Measurements from ENCODE around the gene USP12.
"Not testable (repeated sequence)": the region's sequence is repeated elsewhere in the genome, so short reads cannot be mapped to it uniquely, and the experiment has no call there.

USP12 gene

GRCh38 chr13:27123445-27123844 is 48.2 kb downstream of the USP12 start:
- DNase-seq (ENCODE audit: low read depth in 2 of 2) = not testable (repeated sequence)

GRCh38 chr13:27122036-27122435 is 49.6 kb downstream of the USP12 start:
- no peak for DNase-seq (ENCODE audit: low read depth in 2 of 2)

- DNase-seq (ENCODE audit: low read depth in 2 of 2) = no peak
Measured at GRCh38 chr13:27120811-27121210, 50.8 kb downstream of the USP12 start.

- no peak for DNase-seq (ENCODE audit: low read depth in 2 of 2)
Measured at GRCh38 chr13:27120011-27120410, 51.6 kb downstream of the USP12 start.

GRCh38 chr13:27118428-27119054 is 53.1 kb downstream of the USP12 start:
- DNase-seq (ENCODE audit: low read depth in 2 of 2) = no peak

GRCh38 chr13:27117952-27118351 is 53.7 kb downstream of the USP12 start:
- no peak for DNase-seq (ENCODE audit: low read depth in 2 of 2)

DNA sequence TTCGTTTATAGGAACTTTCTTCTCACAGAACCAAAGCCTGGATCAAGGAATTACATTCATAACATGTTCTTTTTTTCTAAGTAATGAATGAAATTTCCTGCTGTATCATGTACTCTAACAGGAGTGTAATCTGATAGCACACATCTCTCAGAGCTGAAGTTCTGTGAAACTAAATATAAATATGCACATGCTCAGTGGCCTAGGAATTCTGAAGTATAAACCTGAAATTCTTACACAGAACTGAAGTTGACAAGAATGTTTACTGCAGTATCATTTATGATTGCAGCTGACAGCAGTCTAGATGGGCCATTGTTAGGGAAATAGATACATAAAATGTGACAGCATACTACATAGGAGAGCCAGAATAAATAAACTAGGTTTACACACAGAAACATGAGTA is 54.5 kb downstream of the USP12 start:
- no peak for DNase-seq (ENCODE audit: low read depth in 2 of 2)

GRCh38 chr13:27113436-27113835 is 58.2 kb downstream of the USP12 start:
- no peak for DNase-seq (ENCODE audit: low read depth in 2 of 2)

GRCh38 chr13:27112006-27112405 is 59.6 kb downstream of the USP12 start:
- no peak for DNase-seq (ENCODE audit: low read depth in 2 of 2)

GRCh38 chr13:27110056-27110746 is 61.4 kb downstream of the USP12 start:
- DNase-seq (ENCODE audit: low read depth in 2 of 2) = no peak

DNA sequence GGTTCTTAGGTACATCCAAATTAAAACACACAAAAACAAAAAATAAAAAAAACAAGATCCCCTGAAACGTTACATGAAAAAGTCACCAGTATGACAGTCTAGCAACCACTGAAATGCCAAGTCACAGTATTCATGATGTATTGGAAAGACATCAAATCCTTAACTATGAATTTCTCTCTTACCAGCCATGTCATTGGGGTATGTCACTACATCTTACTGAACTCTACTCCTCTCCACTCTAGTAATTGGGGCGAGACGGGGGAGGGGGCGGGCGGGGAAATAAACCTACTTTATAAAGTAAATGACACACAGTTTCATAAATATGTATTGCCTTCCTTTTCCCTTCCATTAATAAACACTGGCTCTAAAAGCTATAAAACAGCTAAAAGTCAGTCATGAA is 65.5 kb downstream of the USP12 start:
- no peak for DNase-seq (ENCODE audit: low read depth in 2 of 2)

DNA sequence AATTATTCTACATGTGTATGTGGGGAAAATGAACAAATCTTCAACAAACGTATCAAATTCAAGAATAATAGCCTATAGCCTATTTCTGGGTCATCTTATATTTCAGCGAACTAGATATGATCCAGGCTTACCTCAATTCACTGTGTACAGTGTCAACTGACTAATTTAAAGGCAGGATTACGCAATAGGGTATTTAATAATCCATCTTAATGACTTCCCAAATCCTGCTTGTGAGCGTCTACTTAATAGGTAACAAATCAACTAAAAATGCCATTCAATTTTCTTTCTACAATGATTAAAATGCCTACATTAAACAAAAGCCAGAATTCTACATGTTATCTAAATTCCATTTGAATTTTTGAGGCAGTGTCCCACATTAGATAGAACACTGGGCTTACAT is 67.0 kb downstream of the USP12 start:
- no peak for DNase-seq (ENCODE audit: low read depth in 2 of 2)

GRCh38 chr13:27101847-27102246 is 69.8 kb downstream of the USP12 start:
- no peak for DNase-seq (ENCODE audit: low read depth in 2 of 2)

DNA sequence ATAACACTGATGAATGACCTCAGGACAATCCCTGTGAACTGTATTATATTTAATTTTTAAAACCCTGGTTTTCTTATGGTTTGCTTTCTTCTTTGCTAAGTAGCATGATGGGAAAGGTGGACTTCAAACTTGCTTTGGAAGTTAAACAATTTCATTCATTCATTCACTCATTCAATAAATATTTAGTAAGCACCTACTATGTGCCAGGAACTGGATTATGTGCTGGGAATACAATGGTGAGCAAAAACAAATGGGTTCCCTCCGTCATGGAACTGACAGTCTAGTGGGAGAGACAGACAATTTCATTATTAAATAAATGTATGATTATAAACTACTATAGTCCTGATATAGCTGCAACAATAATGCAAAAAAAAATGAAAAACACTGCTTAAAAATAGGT is 70.3 kb downstream of the USP12 start:
- DNase-seq (ENCODE audit: low read depth in 2 of 2) = no peak

DNA sequence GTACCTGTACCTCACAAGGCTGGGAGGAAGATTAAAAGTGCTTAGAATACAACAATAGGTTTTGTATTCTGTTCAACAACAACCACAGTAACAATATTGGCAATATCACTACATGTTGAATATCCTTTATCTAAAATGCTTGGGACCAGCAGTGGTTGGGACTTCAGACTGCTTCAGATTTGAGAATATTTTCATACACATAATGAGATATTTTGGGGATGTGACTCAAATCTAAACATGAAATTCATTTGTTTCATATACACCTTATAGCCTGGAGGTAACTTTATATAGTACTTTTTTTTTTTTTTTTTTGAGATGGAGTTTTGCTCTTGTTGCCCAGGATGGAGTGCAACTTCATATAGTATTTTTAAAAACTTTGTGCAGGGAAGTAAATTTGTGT is 73.9 kb downstream of the USP12 start:
- no peak for DNase-seq (ENCODE audit: low read depth in 2 of 2)

GRCh38 chr13:27091451-27091850 is 80.2 kb downstream of the USP12 start:
- DNase-seq (ENCODE audit: low read depth in 2 of 2) = no peak

DNA sequence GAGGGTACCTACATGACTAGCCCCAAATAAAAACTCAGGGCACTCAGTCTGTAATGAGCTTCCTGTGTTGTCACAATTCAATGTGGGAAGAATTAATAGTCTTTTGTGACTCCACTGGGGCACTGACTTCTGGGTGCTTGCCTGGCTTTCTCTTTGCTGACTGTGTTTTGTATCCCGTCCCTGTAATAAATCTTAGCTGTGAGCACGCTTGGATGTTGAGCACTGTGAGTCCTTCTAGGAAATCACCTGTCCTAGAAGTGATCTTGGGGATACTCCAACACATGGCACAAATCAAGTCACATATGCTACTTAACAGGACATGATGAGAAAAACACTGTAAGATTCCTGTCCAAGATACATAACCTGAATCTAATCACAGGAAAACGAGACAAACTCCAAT is 83.0 kb downstream of the USP12 start:
- no peak for DNase-seq (ENCODE audit: low read depth in 2 of 2)

DNA sequence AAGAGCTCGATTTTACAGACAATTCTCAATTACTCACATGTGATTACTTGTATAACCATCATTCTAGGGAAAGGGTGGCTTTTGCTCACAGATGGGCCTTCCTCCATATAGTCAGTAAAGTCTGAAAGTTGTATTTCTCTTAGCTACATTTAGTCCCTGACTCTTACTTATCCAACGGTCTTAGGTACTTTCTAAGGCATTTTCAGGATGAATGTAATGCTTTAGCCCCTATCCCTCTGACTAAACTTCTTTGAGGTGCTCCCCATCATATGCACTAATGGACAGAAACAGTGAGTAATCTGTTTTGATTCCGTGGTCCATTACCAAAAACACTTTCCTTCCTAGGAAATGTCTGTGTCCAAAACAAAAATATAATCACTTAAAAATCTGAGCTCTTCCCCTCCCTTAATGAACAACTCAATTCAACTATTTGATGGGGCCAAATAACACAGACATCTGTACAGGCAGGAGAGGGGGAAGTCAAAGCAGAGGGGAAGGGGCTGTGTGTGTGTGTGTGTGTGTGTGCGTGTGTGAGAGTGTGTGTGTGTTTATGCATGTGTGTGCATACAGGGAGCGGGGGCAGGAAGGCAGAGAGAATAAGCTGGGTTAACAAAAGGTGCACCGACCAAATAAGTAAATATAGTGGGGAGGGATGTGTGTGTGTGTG is 84.9 kb downstream of the USP12 start:
- DNase-seq (ENCODE audit: low read depth in 2 of 2) = no peak

- no peak for DNase-seq (ENCODE audit: low read depth in 2 of 2)
Measured at GRCh38 chr13:27083183-27083582, 88.4 kb downstream of the USP12 start.

- no peak for DNase-seq (ENCODE audit: low read depth in 2 of 2)
Measured at GRCh38 chr13:27081893-27082679, 89.5 kb downstream of the USP12 start.

DNA sequence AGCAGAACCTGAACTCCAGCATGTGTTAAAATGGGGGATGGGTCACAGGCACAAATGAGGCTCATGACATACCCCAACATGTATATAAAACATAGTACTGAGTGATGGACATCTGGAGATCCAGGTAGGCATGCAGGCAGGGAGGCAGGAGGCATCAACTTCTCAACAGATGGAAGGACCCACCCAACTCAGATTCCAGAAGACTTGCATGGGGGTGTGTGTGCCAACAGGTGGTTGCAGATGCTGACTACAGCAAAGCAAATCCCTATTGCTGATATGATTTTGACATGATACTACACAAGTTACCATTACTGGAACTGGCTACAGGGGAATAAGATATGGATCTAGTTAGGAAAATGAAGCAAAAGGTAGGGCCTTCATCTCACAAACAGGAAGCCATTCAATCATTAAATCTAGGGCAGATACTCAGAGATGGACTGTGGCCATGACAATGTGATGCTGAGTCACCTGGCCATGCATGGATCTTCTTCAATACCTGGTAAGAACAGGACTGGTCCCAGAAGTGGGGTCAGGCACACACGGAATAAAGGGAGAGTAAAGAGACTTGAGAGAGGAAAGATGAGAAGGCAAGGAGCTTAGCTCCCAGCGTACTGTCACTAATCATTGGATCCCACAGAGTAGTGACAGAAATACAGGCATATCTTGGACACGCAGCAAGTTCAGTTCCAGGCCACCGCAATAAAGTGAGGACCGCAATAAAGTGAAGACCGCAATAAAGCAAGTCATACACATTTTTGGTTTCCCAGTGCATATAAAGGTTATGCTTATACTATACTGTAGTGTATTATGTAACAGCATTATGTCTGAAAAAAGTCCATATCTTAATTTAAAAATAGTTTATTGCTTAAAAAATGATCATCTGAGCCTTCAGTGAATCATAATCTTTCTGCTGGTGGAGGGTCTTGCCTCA is 91.3 kb downstream of the USP12 start:
- no peak for DNase-seq (ENCODE audit: low read depth in 2 of 2)
